ENCODE measurements around the gene MRPL18. TPM values are rescaled to one million over a fixed set of nuclear protein-coding genes. Genes with fewer than 3 reads are reported as not detected.

The MRPL18 gene
- total and polyA plus RNA-seq, 2 of the 4 experiments (the other 2 are of a cell fraction): 53.4 to 56.8 TPM

GRCh38 chr6:159806021-159806458 lies 15.8 kb downstream of the MRPL18 start:
- ATAC-seq (ENCODE audit: low read depth) (no peak), DNase-seq (no peak)
- Histone ChIP-seq H2AK5ac (ENCODE audit: low read depth, low read length) (no peak overlapping the region), H4K91ac (ENCODE audit: insufficient read depth, low read depth, low read length) (no peak overlapping the region), H3K14ac (replicated peaks; ENCODE audit: low read depth, low read length) (no peak overlapping the region), H3K56ac (ENCODE audit: extremely low read depth, insufficient read depth, low read length) (no peak overlapping the region), H3K18ac (ENCODE audit: low read depth, low read length) (no peak overlapping the region), H3K27ac (ENCODE audit: insufficient read depth, low read length) (no peak overlapping the region), H2AK9ac (replicated peaks; ENCODE audit: low read depth, low read length, poor library complexity) (no peak overlapping the region), H4K20me1 (ENCODE audit: insufficient read depth, low read length) (no peaks in the 10 kb centered on the region), H3K79me1 (ENCODE audit: low read depth in 1 of 2, low read length in 2 of 2) (no peaks in the 10 kb centered on the region), H3K27me3 (ENCODE audit: control insufficient read depth, insufficient read depth, low read length) (no peaks in the 10 kb centered on the region), H3K4me3 (ENCODE audit: insufficient read depth, low read depth, low read length) (no peak overlapping the region), H4K5ac (ENCODE audit: low read depth, low read length) (no peak overlapping the region), H2BK15ac (ENCODE audit: low read depth, low read length) (no peak overlapping the region), H4K8ac (ENCODE audit: low read depth in 2 of 2, low read length in 2 of 2) (no peak overlapping the region), H3K4me2 (ENCODE audit: low read depth, low read length) (no peak overlapping the region), H2BK5ac (ENCODE audit: low read depth, low read length, poor library complexity, severe bottlenecking) (no peak overlapping the region), H3K9me1 (ENCODE audit: insufficient read depth, low read length) (no peaks in the 10 kb centered on the region), H3K4ac (ENCODE audit: low read depth, low read length) (no peak overlapping the region), H3K4me1 (ENCODE audit: control insufficient read depth, insufficient read depth, low read length) (no peaks in the 10 kb centered on the region; the same call in 1 of the 2 replicates), H3K36me3 (ENCODE audit: control insufficient read depth, insufficient read depth, low read length) (no peaks in the 10 kb centered on the region), H2BK20ac (ENCODE audit: low read depth, low read length) (no peak overlapping the region), H3K9me3 (ENCODE audit: control insufficient read depth, insufficient read depth, low read length) (no peaks in the 10 kb centered on the region), H2AFZ (replicated peaks; ENCODE audit: low read length, poor library complexity) (no peak overlapping the region), H3K23ac (ENCODE audit: low read depth, low read length) (no peak overlapping the region), H3K9ac (ENCODE audit: low read depth, low read length) (no peak overlapping the region), H2BK120ac (ENCODE audit: low read depth, low read length) (no peak overlapping the region)
- intact Hi-C loops (cut with micrococcal nuclease) (no loop called here), dilution Hi-C loops (cut with HindIII; ENCODE audit: low sequenced_read_pairs, unreplicated experiment) (no loop called here), in situ Hi-C loops (cut with MboI; ENCODE audit: low sequenced_read_pairs) (loop anchor here (25.0 kb wide), 1 partner anchor 619 kb away; no protein-coding TSS in a partner anchor)
- no TSS peak for BruUV-seq (replicated peaks)
- 89% methylated on average over 3 of the region's 9 CpGs; no CpG with 5 or more reads in 1 of the 2 experiments for WGBS, 2 experiments (ENCODE audit: extremely low coverage in 2 of 2, insufficient read length in 1 of 2)
- ChIA-PET CTCF (no interaction called here), POLR2A (ENCODE audit: unreplicated experiment) (interaction anchor here (0.6 kb wide), 1 partner anchor 224 kb away, joined by 10 read pairs; no protein-coding TSS in a partner anchor)
- no peak for TF ChIP-seq RCOR1 (IDR thresholded peaks at IDR 0.05; ENCODE audit: insufficient replicate concordance, low read length)
- TF ChIP-seq USF2 (IDR thresholded peaks at IDR 0.05; ENCODE audit: low read depth, low read length): no peak
- TF ChIP-seq POLR2A (IDR thresholded peaks at IDR 0.05; ENCODE audit: low read depth, low read length): no peak
- no peak for TF ChIP-seq FOS (IDR thresholded peaks at IDR 0.05; ENCODE audit: low read depth, low read length)
- no peak for TF ChIP-seq BHLHE40 (IDR thresholded peaks at IDR 0.05; ENCODE audit: low read depth, low read length)
- no peak for TF ChIP-seq SMC3 (IDR thresholded peaks at IDR 0.05; ENCODE audit: low read depth, low read length)
- no peak for TF ChIP-seq ELK1 (IDR thresholded peaks at IDR 0.05; ENCODE audit: borderline replicate concordance, low read depth, low read length)
- TF ChIP-seq MAZ (IDR thresholded peaks at IDR 0.05; ENCODE audit: borderline replicate concordance, low read depth, low read length): no peak
- TF ChIP-seq MXI1 (IDR thresholded peaks at IDR 0.05; ENCODE audit: borderline replicate concordance, low read depth, low read length): no peak
- TF ChIP-seq CTCF (conservative IDR thresholded peaks at IDR 0.05; ENCODE audit: low read depth, low read length): no peak
- TF ChIP-seq CHD1 (IDR thresholded peaks at IDR 0.05; ENCODE audit: low read depth, low read length): no peak
- no peak for TF ChIP-seq CEBPB (IDR thresholded peaks at IDR 0.05; ENCODE audit: low read depth, low read length)
- no peak for TF ChIP-seq RFX5 (IDR thresholded peaks at IDR 0.05; ENCODE audit: low read depth, low read length)
- no peak for TF ChIP-seq RAD21 (IDR thresholded peaks at IDR 0.05; ENCODE audit: low read length)
- TF ChIP-seq NFE2L2 (IDR thresholded peaks at IDR 0.05; ENCODE audit: low read depth, low read length): no peak
- TF ChIP-seq MAFK (IDR thresholded peaks at IDR 0.05; ENCODE audit: low read depth, low read length): no peak
